Left hindlimb (tissue), 1 donor: ENCODE measurements around the gene PSMA5.
"Not testable (repeated sequence)": the region's sequence is repeated elsewhere in the genome, so short reads cannot be mapped to it uniquely, and the experiment has no call there.

Experiments
- DNase-seq: peaks from one replicate; pipeline ENCODE4 v3.0.0-alpha.2; 2018

PSMA5 gene

GRCh38 chr1:109432336-109432735 is 6.1 kb upstream of the PSMA5 start:
- DNase-seq, result no peak

DNA sequence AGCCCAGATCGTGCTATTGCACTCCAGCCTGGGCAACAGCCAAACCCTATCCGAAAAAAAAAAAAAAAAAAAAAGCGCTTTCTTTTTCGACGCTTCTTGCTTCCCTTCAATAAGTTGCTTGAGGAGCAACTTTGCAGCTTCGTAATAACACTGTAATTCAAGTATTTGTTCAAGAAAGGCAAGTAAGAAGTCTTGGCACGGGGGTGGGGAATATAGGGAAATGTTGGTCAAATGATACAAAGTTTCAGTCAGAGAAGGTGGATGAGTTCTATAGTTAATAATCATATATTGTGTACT is 871 bp upstream of the PSMA5 start:
- no peak for DNase-seq

GRCh38 chr1:109425391-109426280 is 612 bp downstream of the PSMA5 start:
- DNase-seq, result no peak

DNA sequence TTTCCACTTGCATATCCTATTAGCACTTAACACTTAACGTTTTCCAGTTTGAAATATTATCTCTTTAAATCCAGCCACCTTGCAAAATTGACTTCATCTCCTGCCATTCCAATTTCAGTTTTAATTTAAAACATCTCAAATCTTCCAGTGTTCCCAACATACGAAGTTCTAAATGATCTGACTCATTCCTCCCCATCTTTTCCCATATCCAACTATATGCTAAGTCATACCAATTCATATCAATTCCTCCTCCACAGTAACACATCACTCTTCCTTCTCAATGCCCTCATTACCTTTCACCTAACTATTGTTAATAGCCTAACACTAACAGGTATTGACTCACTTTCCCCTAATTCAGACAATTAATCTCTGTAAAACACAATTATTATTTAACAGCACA is 2.8 kb downstream of the PSMA5 start:
- no peak for DNase-seq

DNA sequence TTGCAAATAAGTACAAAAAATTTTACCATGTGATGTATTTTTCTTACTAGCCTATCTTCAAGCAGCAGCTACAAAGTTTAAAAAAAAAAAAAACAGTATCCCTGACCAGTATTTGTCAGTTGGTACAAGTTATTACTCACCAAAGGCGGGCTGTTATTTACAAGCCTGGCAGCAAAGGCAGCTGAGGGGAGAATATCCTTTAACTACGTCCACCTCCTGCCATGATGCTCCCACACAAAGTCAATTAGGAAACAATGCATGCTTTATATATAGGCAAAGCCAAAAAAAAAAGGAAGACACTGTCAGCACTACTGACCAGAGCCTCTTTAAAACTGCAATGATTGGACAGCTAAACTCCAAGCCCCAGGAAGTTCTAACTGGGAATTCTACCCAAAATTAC is 13.7 kb downstream of the PSMA5 start:
- no peak for DNase-seq

- DNase-seq, result no peak
Observed at GRCh38 chr1:109404838-109405237, 21.4 kb downstream of the PSMA5 start.

- DNase-seq, result no peak
Observed at GRCh38 chr1:109402025-109402424, 24.2 kb downstream of the PSMA5 start.

DNA sequence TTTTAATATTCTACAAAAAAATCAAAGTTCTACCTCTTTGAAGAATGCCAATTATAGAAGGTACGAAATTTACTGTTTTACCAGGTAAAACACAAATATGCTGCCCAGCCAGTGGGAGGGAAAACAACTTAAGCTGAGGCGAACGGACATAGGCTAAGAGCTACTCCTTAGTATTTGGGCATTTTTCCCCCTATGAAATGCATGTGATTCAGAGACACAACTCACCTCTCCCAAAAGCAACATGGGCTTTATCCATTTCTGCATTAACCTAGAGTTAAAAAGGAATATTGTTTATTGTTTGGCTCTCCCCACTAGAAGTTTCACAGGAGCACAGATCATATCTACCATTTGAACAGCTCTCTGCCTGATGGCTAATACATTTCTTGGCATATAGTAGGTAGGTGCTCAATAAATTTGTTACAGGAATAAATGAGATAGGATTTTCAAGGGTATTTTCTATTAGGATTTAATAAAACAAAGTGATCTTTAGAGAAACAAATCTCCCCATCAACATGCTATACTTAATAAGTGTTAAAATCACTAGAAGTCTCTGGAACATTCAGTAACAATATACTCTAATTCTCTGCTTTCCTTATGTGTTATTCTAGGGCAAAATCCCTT is 26.1 kb downstream of the PSMA5 start:
- DNase-seq, result no peak

GRCh38 chr1:109399326-109399957 is 26.8 kb downstream of the PSMA5 start:
- no peak for DNase-seq

- DNase-seq, result no peak
Observed at GRCh38 chr1:109398343-109399225, 27.7 kb downstream of the PSMA5 start.

DNA sequence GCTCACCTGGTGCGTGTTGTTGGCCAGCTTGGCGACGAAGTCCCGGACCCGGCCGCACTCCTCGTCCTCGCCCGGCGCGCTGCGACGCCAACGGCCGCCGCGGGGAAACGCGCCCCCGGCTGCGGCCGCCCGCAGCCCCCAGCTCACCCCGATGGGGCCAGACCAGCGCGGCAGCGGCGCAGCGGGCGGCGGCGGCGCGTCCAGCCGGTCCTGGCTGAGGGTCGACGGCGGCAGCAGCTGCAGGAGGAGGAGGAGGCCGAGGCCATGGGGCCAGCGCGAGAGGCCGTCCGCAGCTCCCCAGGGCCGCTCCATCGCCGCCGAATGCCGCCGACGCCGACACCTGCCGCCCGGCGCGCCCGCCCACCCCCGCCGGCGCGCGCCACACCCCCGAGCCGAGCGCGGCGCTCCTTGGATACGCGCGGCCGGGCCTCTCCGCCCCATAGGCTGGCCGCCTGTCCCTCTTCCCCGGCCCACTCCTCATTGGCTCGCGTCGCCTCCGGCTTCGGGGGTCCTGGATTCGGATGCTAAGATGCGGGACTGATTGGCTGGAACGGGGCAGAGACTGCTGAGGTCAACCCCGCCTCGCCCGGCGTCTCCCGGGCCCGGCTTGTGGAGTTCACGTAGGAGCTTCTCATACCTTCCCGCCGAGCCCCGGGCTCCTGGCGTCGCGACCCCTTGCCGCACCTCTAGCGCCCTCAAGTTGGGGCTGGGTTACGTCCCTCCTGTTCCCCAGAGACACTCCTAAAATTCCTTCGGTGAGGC is 28.5 kb downstream of the PSMA5 start, which contains the start of gene SORT1:
TSS of gene SORT1 (minus strand) at position 338 of the 762 bp plus-strand sequence. CDS start at position 312, 26 bp downstream.
- peak; percentile 91 for DNase-seq

DNA sequence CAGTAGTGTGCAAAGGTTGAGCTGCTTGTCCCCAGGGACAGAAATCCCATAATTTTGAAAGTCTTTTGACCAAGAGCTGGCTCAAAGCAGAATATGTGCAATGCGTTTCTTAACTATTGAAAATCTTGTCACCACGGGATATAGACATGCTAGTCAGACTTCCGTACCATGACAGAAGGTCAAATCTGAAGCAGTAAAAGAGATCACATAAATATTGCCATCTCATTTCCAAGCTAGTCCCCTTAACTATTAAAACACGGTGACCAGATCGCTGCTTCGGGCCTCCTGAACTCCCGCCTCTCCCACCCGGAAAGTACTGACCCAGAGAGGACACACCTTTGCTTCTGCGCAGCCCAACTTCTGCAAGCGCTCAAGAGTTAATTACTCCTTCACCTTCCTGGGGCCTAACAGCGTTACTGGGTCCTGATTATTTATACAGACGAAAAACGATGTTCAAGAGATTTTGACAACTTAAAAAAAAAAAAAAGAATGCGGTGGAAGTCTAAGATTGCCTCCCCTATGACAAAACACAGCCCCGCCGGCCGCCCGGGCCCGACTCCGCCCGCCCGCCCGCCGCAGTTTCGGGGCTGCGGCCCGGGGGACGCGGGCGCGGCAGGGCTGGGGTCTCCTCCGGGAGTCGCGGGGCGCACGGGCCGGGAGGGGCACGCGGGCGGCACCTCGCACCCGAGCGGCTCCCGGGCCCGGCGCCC is 29.2 kb downstream of the PSMA5 start:
- DNase-seq, result no peak

DNA sequence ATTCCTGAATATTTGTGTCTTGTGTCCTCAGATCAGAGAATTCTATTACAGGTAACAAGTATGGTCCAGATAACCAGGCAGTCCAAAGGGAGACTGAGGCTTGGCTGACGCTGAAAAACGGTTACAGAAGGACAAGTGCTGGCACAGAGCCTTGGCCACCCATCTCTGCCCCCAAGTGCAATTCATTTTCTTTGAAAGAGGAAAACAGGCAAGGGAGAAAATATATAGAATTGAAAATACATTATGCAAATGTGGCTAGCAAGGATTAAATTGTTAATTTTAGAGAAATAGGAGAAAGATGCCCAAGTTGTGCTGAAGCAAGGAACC is 29.8 kb downstream of the PSMA5 start:
- DNase-seq, result no peak

DNA sequence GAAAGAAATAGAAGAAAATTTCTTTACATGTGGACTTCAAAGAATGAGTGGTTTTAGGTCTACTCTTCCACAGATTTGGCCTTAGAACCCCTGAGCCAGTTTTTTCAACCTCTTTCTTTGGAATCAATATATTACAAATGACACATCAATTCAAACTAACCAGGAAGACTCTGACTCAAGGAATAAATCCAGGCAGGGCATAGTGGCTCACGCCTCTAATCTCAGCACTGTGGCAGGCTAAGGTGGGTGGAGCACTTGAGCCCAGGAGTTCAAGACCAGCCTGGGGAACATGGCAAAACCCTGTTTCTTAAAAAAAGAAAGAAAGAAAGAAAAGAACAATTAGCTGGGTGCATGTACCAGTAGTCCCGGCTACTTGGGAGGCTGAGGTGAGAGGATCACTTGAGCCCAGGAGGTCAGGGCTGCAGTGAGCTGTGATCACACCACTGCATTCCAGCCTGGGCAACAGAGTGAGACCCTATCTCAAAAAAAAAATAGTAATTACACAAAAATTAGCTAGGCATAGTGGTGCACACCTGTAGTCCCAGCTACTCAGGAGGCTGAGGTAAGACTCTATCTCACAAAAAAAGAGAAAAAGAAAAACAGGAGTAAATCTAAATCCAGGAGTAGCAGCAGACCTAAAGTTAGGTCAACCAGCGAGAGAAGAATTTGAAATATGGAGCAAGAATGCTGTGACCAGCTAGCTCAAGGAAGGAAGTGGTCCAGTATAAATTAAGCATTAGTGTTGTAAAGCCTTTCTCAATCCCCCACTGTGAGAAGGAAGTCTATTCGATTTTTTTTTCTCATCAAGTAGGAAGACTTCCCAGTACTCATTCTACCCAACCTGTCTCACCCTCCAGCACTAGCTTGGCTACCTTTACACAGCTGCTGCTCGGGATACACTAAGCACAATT is 30.4 kb downstream of the PSMA5 start:
- DNase-seq, result no peak

DNA sequence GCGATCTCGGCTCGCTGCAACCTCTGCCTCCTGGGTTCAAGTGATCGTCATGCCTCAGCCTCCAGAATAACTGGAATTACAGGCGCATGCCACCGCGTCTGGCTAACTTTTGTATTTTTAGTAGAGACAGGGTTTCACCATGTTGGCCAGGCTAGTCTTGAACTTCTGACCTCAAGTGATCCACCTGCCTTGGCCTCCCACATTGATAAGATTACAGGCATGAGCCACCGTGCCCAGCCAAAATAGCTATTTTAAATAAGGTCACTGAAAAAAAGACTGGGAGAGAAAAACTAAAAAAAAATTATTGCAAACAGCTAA is 31.0 kb downstream of the PSMA5 start:
- DNase-seq, result not testable (repeated sequence)

DNA sequence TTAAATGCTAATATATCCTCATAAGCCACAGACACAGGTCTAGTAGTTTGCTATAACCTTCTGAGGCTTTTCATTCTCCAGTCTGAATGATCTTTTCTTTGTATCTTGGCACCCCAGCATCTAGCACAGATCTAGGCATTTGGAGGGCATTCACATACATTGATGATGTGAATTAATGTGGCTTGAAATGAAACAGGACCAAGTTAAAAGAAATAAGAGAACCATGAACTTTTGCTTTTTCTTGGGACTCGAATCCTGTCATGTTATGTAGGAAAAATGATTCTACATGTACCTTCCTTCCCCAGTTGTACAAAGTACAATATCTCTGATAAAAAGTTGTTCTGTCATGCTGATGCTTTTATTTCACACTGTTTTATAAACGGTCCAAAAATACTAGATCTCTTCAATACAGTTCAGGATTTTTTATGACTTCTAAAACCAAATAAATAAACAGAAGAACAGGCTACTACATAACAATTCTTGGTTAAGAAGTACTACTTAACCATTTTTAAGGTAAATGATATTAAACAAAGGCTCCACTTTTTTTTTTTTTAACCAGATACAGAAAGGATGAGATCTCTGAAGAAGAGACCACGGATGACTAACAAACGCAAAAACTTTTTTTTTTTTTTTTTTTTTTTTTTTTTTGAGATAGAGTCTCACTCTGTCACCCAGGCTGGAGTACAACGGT is 31.5 kb downstream of the PSMA5 start:
- DNase-seq, result no peak

GRCh38 chr1:109393617-109394233 is 32.5 kb downstream of the PSMA5 start:
- DNase-seq, result no peak

- DNase-seq, result peak; percentile 55
Observed at GRCh38 chr1:109392788-109393616, 33.2 kb downstream of the PSMA5 start.
